ENCODE measurements around the gene TRMT112.

The TRMT112 gene

DNA sequence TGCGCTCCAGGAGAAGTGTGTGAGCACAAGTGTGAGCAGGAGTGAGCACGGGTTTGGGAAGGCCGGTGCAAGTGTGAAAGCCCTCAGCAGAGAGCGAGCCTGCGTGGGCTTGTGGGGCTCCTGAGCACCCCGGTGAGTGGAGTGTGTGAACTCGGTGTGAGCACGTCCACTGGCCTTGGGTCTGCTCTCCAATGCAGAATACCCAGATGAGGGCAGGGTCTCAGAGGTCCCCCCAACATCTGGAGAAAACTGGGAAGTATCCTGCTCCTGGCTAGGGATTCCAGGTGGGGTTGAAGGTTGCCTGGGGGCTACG lies 10.8 kb downstream of the TRMT112 start:
- DNase-seq, result no peak

DNA sequence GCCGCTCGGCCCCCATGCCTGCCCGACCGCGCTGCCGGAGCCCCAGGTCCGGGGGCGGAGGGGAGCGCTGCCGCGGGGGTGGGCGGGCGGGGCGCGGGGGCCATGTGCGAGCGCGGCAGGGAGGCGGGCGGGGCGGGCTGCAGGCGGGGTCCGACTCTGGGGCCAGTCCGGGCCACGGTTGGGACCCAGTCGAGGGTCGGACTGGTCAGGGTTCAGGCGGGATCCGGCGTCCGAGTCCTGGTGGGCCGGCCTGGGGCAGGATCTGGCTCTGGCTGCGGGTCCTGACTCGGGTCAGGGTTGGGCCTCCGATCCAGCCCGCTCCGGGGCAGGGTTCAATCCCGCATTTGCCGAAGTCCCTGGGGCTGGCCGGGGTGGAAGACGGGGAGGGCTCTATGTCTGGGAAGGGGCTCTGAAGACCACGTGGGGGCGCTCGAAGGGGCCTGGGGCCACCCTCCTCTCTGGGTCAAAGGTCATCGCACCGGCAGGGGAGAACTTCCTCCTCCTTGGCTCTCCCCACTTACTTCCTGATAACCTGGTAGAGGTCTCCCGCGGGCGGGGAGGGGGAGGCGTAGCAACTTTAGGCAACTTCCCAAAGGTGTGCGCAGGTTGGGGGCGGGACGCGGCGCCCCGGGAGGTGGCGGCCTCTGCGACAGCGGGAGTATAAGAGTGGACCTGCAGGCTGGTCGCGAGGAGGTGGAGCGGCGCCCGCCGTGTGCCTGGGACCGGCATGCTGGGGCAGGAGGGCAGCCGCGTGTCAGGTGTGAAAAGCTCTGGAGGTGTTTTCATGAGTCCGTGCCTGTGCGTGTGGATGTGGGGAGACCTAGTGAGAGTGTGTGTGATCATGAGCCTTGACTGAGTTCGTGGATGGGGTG lies 11.4 kb downstream of the TRMT112 start:
- DNase-seq, result peak; percentile 63

DNA sequence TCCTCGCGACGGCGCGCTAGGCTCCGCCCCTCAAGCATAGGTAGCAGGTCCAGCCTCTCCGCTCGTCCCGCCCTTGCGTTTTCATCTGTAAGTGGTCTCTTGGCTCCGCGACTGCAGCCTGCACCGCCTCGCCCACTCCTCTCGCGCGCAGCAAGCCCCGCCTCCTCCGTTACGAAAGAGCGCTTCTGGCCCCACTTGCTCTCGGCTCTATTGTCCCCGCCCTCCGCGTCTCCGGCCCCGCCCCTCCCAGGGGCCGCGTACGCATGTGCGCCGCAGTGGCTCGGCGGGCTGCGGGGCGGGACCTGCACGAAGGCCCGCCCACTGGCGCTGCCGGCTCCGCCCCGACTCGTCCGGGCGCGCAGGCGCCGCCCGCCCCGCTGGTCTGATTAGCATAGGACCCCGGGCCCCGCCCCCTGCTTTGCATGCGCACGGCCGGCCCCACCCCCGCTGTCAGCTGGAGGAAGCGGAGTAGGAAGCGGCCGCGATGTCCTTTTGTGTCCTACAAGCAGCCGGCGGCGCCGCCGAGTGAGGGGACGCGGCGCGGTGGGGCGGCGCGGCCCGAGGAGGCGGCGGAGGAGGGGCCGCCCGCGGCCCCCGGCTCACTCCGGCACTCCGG lies 12.2 kb downstream of the TRMT112 start, which contains the start of gene ESRRA:
TSS of gene ESRRA (plus strand) at position 450 of the 616 bp plus-strand sequence. CDS start 1,656 bp downstream, outside the sequence.
- DNase-seq, result peak; percentile 100

DNA sequence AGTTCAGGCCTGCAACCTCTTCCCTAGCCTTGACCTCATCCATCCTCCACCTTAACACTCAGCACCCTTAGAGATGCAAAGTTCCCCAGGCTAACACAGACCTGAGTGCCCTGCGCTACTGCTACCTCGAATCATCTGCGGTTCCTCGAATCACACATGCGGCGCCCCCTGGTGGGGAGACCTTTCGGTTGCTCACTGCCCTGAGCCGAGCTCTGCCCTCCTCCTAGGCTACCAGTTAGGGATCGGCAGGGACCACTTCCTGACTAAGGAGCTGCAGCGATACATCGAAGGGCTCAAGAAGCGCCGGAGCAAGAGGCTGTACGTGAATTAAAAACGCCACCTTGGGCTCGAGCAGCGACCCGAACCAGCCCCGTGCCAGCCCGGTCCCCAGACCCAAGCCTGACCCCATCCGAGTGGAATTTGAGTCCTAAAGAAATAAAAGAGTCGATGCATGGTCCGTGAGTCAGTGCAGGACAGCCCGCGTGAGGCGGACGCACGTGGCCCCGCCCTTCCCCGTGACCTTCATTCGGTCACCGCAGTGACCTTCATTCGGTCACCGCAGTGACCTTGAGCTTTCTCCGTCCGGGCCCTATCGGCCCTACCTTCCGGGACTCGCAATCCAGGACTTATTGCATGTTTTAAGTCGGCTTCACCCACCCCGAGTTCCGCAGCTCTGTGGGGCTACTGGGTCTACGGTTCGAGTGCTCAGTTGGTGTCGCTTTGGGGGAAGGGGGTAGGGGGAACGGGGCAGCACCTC lies 12.9 kb downstream of the TRMT112 start:
- DNase-seq, result peak; percentile 86

DNA sequence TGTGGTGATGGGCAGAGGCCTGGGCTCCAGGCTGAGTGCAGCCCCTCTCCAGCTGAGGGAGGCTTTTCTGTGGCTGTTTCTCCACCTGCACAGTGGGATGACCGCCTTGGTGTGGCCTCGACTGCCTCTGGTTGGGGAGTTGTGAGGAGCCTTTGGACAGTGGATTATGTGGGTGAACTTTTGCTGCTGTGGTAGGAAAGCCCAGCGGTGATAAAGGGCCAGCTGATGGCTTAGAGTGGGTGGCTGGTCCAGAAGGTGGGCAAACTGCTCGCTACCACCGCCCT lies 13.4 kb downstream of the TRMT112 start:
- DNase-seq, result no peak

DNA sequence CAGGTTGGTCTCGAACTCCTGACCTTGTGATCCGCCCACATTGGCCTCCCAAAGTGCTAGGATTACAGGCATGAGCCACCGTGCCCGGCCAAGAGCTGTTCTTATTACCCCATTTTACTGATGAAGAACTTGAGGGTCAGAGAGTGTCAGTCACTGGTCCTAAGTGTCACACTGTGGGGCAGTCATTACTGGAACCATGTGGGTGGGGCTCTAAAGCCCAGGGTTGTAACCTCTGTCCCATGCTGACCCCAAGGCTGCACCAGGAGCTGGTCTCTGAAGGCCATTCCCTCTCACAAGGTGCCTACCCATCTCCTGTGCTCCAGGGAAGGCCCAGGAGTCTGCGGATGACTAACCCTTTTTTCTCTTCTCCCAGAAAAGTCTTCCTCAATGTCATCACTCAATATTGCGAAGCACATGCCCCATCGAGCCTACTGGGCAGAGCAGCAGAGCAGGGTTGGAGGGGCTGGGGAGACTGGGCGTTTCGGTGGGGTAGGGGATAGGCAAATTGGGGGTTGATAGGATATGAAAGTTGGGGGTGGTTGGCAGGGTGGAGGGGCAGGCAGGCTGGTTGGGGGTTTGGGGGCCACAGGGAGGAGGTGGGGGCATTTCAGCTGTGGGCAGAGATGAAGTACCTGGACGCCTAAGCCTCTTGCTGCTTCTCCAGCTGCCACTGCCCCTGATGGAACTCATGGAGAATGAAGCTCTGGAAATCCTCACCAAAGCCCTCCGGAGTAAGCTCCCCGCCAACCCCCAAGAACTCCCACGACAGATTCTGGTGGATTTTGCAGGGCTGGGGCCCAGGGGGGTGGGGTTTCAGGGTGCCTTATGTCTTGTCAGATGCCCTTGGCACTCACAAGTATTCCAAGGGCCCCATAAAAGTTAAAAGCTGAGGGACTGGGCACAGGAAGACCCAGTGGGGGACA lies 14.0 kb downstream of the TRMT112 start:
- no peak for DNase-seq

DNA sequence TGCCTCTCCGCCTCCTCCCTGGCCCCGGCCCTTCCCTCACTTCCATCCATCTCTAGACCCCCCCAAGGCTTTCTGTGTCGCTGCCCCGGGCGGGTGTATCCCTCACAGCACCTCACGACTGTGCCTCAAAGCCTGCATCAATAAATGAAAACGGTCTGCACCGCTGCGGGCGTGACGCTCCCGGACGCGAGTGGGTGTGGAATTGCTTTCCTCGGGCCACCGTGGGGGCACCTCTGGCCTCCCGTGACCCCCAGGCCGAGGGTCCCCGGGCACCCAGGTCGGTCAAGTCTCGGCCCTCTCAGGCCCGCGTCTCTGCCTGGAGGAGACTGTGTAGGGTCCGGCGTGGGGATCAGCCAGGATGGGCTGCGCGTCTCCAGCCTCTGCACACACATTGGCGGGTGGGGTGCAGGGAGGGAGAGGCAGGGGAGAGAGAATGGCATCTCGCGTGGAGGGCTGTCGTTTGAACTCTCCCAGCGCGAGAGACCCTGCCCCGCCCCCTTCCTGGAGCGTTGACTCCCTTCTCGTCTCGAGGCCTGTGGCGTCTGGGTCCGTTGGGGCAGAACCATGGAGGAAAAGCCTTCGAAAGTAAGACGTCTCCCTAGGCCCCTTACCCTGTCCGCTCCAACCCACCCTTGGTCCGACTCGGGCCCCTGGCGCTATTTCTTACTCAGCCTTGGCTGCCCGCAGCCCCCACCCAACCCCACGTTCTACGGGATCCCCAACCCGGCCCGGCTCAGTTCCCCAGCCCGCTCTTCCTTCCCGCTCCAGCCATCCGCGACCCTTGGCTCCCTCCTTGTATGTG lies 17.3 kb downstream of the TRMT112 start, which contains the start of gene CATSPERZ:
TSS of gene CATSPERZ (plus strand) at position 512 of the 802 bp plus-strand sequence. CDS start at position 565, 53 bp downstream.
- no peak for DNase-seq

DNA sequence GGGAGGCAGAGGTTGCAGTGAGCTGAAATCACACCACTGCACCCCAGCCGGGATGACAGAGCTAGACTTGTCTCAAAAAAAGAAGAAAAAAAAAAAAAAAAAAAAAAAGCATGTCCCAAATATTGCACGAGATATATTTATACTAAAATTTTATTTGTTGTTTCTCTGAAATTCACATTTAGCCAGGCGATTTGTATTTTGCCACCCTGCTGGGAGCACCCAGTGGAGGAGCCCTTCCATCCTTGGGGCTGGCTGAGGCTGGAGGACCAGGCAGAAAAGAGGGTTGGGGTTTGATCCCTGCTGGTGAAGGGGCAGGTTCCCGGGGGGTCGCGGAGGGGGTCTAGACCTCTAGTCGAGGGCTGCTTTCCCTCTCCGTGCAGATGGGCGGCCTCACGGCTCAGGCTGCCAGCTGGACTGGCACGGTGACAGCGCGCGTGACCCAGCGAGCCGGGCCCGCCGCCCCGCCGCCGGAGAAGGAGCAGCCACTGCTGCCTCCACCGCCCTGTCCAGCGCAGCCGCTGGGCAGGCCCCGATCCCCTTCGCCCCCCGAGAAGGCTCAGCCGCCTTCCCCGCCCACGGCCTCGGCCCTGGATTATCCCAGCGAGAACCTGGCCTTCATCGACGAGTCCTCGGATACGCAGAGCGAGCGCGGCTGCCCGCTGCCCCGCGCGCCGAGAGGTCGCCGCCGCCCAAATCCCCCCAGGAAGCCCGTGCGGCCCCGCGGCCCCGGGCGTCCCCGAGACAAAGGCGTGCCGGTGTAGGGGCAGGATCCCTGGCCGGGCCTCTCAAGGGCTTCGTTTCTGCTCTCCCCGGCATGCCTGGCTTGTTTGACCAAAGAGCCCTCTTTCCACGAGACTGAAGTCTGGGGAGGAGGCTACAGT lies 18.2 kb downstream of the TRMT112 start:
- no peak for DNase-seq

DNA sequence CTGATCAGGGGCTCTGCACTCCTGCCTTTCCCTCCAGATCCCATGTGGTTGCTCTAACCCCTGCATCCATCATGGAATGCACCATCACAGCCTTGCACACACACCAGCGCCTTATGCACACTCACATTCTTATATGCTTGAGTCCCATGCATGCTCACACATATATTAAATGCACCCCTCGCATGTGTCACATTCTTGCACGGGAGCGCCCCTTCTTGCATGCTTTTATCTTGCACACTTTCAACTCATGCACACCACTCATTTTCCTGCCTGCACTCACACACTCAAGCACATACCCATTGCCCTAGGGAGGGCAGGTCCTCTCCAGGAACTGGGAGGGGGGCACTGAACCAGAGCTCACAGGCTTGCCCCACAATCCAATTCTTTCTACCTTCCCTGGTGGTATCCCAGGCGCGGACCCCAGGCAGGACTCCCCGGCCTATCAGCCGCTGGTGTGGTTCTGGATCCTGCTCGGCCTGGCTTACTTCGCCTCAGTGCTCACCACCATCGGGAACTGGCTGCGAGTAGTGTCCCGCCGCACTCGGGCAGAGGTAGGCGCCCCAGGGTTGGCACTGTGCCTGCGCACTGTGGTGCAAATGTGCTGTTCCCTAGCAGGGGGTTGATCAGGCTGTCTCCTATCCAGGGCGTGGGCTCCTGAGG lies 19.5 kb downstream of the TRMT112 start:
- DNase-seq, result no peak

DNA sequence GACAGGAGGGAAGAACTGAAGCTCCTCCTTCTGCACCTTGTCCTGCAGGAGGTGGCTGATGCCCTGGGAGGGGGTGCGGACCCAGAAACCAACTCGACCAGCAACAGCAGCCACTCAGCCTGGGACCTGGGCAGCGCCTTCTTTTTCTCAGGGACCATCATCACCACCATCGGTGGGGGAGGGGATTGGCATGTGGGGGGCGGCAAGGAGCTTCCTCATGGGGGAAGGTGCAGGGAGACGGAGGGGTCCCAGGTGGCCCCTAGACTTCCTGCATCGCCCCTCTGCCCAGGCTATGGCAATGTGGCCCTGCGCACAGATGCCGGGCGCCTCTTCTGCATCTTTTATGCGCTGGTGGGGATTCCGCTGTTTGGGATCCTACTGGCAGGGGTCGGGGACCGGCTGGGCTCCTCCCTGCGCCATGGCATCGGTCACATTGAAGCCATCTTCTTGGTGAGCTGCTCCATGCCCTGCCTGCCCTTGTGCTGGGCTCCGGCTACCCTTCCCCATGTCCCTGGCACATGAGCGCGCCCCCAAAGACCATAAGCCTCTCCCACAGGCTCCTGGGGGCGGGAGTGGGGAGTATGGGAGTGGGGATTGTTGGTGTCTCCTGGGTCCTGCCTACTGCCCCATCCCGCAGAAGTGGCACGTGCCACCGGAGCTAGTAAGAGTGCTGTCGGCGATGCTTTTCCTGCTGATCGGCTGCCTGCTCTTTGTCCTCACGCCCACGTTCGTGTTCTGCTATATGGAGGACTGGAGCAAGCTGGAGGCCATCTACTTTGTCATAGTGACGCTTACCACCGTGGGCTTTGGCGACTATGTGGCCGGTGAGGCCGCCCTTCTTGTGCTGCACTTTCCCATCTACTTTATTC lies 20.3 kb downstream of the TRMT112 start:
- DNase-seq, result no peak

DNA sequence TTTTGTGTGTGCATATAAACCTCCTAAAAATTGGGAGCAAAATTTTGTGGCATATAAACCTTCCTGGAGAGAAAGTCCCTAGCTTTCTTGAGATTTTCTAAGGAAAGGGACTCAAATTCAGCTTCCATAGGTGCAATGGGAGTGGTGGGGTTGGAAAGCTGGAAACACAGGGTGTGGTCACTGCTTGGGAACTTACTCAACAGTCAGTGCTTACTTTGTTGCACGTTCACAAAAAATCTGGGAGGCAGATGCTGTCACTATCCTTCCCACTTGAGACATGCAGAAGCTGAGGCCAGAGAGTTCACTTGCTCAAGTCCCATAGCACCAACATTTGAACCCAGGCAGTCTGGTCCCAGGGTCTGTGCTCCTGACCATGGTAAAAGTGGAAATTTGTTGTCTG lies 21.1 kb downstream of the TRMT112 start:
- DNase-seq, result no peak

DNA sequence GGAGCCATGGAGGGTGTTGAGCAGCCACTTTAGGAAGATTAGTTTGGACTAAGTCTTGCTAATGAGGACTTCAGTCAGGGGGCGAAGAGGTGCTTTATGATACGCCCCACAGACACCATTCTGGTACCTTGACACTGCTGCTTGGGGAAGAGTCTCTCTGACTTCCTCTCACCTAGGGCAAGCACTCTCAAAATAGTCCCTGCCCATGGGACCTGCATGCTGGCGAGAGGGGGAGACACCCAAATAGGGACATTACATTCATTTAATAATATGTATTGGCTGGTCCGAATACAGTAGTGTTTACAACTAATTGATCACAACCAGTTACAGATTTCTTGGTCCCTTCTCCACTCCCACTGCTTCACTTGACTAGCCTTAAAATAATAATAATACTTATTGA lies 21.6 kb downstream of the TRMT112 start:
- no peak for DNase-seq

DNA sequence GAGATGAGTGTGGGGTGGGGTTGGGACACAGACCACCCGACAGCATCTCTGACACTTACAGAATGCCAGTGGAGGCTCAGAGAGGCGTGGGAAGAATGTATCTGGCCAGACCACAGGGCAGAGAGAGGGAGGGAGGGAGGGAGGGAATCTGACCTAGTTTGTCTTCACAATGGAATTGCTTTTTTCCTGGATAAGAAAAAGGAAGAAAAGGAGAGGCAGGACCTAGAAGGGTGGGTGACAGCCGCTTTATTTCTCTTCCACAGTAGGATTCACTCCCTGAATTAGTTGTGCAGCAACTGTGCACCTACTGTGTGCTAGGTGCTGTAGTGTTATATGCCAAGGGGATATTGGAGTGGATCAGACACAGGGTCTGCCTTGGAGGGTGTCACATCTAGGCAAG lies 22.6 kb downstream of the TRMT112 start:
- no peak for DNase-seq

DNA sequence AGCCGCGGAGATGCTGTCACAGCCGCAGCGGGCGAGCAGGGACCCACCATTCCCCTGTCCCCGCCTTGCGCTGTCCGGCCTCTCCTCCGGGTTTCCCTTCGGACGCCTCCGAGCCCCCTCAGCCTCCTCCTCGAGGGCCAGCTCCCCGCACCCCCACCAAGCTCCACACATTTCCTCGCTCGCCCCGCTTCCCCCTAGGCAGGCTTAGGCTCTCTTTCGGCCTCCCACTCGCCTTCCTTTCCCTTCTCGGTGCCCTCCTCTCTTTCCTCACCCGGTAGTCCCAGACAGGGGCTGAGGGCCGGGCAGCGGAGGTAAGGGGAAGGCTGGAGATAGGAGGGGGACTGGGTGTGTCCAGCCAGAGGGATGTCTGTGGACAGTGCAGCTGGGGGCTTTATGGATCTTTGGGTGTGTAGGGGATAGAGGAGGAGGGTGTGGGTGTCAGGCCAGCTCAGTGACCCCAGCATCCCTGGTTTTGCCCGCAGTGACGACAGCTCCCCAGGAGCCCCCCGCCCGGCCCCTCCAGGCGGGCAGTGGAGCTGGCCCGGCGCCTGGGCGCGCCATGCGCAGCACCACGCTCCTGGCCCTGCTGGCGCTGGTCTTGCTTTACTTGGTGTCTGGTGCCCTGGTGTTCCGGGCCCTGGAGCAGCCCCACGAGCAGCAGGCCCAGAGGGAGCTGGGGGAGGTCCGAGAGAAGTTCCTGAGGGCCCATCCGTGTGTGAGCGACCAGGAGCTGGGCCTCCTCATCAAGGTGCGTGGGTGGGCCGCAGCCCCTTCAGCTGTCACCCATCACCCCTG lies 24.7 kb downstream of the TRMT112 start:
- no peak for DNase-seq

DNA sequence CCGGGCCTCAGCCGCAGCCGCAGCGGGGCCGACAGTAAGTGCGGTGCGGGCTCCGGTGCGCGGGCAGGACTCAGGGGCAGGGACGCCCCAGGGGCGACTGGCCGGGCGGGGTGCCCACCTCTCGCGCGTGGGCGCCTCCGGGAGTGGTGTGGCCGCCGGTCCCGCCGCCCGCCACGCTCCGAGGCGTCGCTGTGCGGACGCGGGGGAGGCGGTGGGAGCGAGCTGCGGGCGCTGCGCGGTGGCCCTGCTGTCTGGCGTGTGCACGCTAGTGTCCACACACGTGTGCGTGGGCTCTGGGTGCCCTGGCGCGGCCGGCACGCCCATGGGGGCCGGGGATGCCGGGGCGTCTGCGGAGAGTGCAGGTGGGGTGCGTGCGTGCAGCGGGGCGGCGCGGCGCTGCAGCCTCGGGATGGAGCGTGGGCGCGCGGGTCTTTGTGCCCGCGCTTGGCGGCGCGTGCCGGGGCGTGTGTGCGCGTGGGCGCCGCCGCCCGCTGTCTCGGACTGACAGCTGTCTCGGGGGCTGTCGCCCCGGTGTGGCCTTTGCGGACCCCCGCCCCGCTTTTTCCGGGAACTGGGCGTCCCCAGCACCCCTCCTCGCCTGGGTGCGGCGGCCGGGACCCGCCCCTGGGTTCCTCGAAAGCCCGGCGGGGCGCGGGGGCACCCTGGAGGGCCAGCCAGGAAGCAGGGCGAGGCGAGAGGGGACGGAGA lies 25.5 kb downstream of the TRMT112 start:
- DNase-seq, result no peak

DNA sequence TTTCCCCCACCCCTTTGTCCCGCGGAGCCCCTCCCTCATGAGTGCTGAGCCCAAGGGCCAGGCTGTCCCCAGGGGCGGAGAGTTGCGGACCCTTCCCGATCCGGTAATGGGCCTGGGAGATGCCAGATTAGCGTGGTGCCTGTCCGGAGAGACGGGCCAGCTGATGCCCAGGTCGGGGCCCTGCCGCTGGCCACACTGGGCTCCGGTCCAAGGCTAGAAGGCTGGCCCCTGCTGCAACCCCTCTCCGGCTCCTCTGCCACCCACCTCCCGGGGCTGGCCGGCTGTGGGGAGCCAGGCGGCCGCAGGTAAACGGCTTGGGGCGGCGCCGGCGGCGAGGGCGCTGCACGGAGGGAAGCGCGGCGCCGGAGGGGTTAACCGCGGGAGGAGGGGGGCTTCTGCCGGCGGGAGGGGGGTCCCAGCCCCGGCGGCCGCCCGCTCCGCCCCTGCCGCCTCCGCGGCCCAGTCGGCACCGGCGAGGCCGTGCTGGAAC lies 26.1 kb downstream of the TRMT112 start, which contains the start of gene KCNK4:
TSS of gene KCNK4 (plus strand) at position 41 of the 490 bp plus-strand sequence. CDS start 1,717 bp downstream, outside the sequence.
- no peak for DNase-seq

Measured in activated CD4-positive, alpha-beta T cell treated with anti-CD3 and anti-CD28 coated beads for 1 hour (primary cell).